LNCAP (cell line): ENCODE results near the gene RNASEL.

Experiments
- CTCF ChIP-seq: fragments of 450-650 bp; IDR thresholded peaks from 2 replicates; pipeline ENCODE4 v1.5.1; 2017; ENCODE audit warnings: mild to moderate bottlenecking

RNASEL gene

GRCh38 chr1:182589931-182590330 lies 875 bp upstream of the RNASEL start:
- TF ChIP-seq CTCF: no peak

- TF ChIP-seq CTCF: no peak
Measured at GRCh38 chr1:182589520-182589919, 464 bp upstream of the RNASEL start.

GRCh38 chr1:182587666-182588499 lies 1.2 kb downstream of the RNASEL start:
- no peak for TF ChIP-seq CTCF

GRCh38 chr1:182587093-182587492 lies 2.0 kb downstream of the RNASEL start:
- TF ChIP-seq CTCF: no peak

GRCh38 chr1:182586380-182586779 lies 2.7 kb downstream of the RNASEL start:
- no peak for TF ChIP-seq CTCF

- TF ChIP-seq CTCF: no peak
Measured at GRCh38 chr1:182584746-182585145, 4.3 kb downstream of the RNASEL start.

- TF ChIP-seq CTCF: no peak
Measured at GRCh38 chr1:182580736-182581135, 8.3 kb downstream of the RNASEL start.
